ENCODE data around the gene HIGD1C.

DNA sequence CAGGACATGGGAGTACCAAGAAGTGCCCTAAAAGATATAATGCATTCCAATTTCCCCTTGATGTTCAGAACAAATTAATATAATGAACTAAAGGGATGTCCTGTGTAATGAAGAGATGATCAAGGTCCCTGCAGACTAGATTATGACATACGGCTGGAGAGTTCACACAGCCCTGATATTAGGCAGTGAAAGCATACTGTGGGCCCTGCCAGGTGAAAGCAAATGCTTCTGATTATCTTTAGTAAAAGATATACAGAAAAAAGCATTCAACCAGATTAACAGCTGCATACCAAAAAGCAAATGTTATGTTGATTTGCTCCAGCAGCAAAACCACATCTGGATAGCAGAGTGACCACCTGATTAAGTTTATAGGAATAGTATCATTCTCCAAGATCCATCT is 12.1 kb downstream of the HIGD1C start:
- TF ChIP-seq, protein P1, sequence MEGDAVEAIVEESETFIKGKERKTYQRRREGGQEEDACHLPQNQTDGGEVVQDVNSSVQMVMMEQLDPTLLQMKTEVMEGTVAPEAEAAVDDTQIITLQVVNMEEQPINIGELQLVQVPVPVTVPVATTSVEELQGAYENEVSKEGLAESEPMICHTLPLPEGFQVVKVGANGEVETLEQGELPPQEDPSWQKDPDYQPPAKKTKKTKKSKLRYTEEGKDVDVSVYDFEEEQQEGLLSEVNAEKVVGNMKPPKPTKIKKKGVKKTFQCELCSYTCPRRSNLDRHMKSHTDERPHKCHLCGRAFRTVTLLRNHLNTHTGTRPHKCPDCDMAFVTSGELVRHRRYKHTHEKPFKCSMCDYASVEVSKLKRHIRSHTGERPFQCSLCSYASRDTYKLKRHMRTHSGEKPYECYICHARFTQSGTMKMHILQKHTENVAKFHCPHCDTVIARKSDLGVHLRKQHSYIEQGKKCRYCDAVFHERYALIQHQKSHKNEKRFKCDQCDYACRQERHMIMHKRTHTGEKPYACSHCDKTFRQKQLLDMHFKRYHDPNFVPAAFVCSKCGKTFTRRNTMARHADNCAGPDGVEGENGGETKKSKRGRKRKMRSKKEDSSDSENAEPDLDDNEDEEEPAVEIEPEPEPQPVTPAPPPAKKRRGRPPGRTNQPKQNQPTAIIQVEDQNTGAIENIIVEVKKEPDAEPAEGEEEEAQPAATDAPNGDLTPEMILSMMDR (IDR thresholded peaks at IDR 0.05), result no peak
- TF ChIP-seq EP300 (IDR thresholded peaks at IDR 0.05), result no peak
